Endothelial cell of umbilical vein (primary cell): ENCODE results near the gene KDM5B. TPM values are rescaled to one million over a fixed set of nuclear protein-coding genes. Genes with fewer than 3 reads are reported as not detected.

ENCODE experiments used
- BruUV-seq: library from RNA; stranded (reverse); fragments of 400-500 nt; replicated peaks from 2 replicates; lab custom pipeline; 2021; lab: Mats Ljungman, UMichigan
- CTCF ChIA-PET: fragments of 300-600, 350-600 bp; sonication (Branson Sonifier 250); formaldehyde crosslinking; loops from one replicate; lab custom pipeline; 2021; ENCODE audit warnings: antibody characterized with exemption, inconsistent platforms; lab: Charles Lee
- POLR2A ChIA-PET: fragments of 300-600, 350-600 bp; sonication (Branson Sonifier 250); formaldehyde crosslinking; loops from one replicate; lab custom pipeline; 2021; ENCODE audit warnings: antibody characterized with exemption, inconsistent platforms; lab: Charles Lee
- DNase-seq: peaks from one replicate; pipeline ENCODE4 v3.0.0-alpha.2; 2011; ENCODE audit warnings: low read depth, low spot score
- FAIRE-seq: peaks from 2 replicates; lab custom pipeline; 2011; peaks lifted over from hg19 to GRCh38; lab: Jason Lieb, UNC
- H2AFZ ChIP-seq: 2 replicates; pipeline ENCODE4 v1.6.0; 2012; ENCODE audit warnings: low read depth, low read length, control low read depth, inconsistent platforms
- H3K27ac ChIP-seq: 2 replicates; pipeline ENCODE4 v1.5.1; 2011; ENCODE audit warnings: low read depth, mild to moderate bottlenecking, control low read depth, low read length, moderate library complexity; ENCODE audit not compliant: insufficient read depth
- H3K27me3 ChIP-seq, 2 experiments: 2 replicates each; pipeline versions ENCODE4 v1.6.0 to v1.6.1; 2011; ENCODE audit warnings: low read length in 2 of 2, mixed read lengths in 1 of 2; ENCODE audit not compliant: control insufficient read depth in 2 of 2, insufficient read depth in 2 of 2
- H3K36me3 ChIP-seq, 2 experiments: 2 replicates in 1 of 2; 3 replicates in 1 of 2; pipeline ENCODE4 v1.5.1; 2011; ENCODE audit warnings: low read length in 2 of 2, mild to moderate bottlenecking in 1 of 2, moderate library complexity in 1 of 2; ENCODE audit not compliant: control insufficient read depth in 2 of 2, insufficient read depth in 2 of 2; ENCODE audit errors: extremely low read depth in 1 of 2
- H3K4me1 ChIP-seq: 3 replicates; pipeline ENCODE4 v1.5.1; 2011; ENCODE audit warnings: mild to moderate bottlenecking, low read length; ENCODE audit not compliant: control insufficient read depth, insufficient read depth; ENCODE audit errors: extremely low read depth
- H3K4me2 ChIP-seq: 2 replicates; pipeline ENCODE4 v1.6.1; 2011; ENCODE audit warnings: low read length, control low read depth, mixed read lengths; ENCODE audit not compliant: insufficient read depth
- H3K4me3 ChIP-seq, 3 experiments: fragments of 200-600 bp in 1 of 3; sonication (generic), shearing (Covaris generic) in 1 of 3; replicated peaks in 1 of 3; 2 replicates each; pipeline ENCODE4 v1.5.1; 2011 to 2016; ENCODE audit warnings: control low read depth in 3 of 3, low read length in 3 of 3, mild to moderate bottlenecking in 2 of 3, inconsistent platforms in 1 of 3, low read depth in 1 of 3, moderate library complexity in 1 of 3; ENCODE audit not compliant: insufficient read depth in 1 of 3
- H3K79me2 ChIP-seq: 2 replicates; pipeline ENCODE4 v1.6.0; 2012; ENCODE audit warnings: low read length, inconsistent platforms; ENCODE audit not compliant: control insufficient read depth, insufficient read depth
- H3K9ac ChIP-seq: replicated peaks from 2 replicates; pipeline ENCODE3; 2011; ENCODE audit warnings: low read length, control low read depth; ENCODE audit not compliant: insufficient read depth; ENCODE audit errors: extremely low read depth
- H3K9me1 ChIP-seq: replicated peaks from 3 replicates; pipeline ENCODE4 v1.6.0; 2011; ENCODE audit warnings: mild to moderate bottlenecking, low read length; ENCODE audit not compliant: control insufficient read depth, insufficient read depth; ENCODE audit errors: extremely low read depth
- H3K9me3 ChIP-seq: replicated peaks from 2 replicates; pipeline ENCODE4 v1.5.1; 2012; ENCODE audit warnings: low read length, inconsistent platforms; ENCODE audit not compliant: control insufficient read depth, insufficient read depth
- H4K20me1 ChIP-seq: replicated peaks from 2 replicates; pipeline ENCODE3; 2011; ENCODE audit warnings: mild to moderate bottlenecking, low read length; ENCODE audit not compliant: control insufficient read depth, insufficient read depth; ENCODE audit errors: extremely low read depth
- EZH2 ChIP-seq: IDR thresholded peaks from 2 replicates; pipeline ENCODE4 v1.6.1; 2012; ENCODE audit warnings: borderline replicate concordance, low read depth, mild to moderate bottlenecking, moderate library complexity, low read length, inconsistent platforms; ENCODE audit not compliant: severe bottlenecking
- FOS ChIP-seq: IDR thresholded peaks from 2 replicates; pipeline ENCODE4 v1.6.1; 2011; ENCODE audit warnings: mild to moderate bottlenecking, low read length, moderate library complexity, borderline replicate concordance; ENCODE audit not compliant: insufficient read depth
- GATA2 ChIP-seq: IDR thresholded peaks from 2 replicates; pipeline ENCODE4 v1.7.0; 2011; ENCODE audit warnings: low read depth, mild to moderate bottlenecking, moderate library complexity, mixed read lengths, low read length; ENCODE audit not compliant: insufficient read length, insufficient read depth
- MAX ChIP-seq: IDR thresholded peaks from 2 replicates; pipeline ENCODE4 v1.6.1; 2011; ENCODE audit not compliant: insufficient read depth, insufficient read length
- MYC ChIP-seq: IDR thresholded peaks from one replicate; pipeline ENCODE4 v1.6.1; 2011; ENCODE audit warnings: mild to moderate bottlenecking, low read depth, low read length
- POLR2AphosphoS5 ChIP-seq: IDR thresholded peaks from 2 replicates; pipeline ENCODE4 v1.6.1; 2012; ENCODE audit warnings: low read depth, mild to moderate bottlenecking, control low read depth, low read length, moderate library complexity; ENCODE audit not compliant: insufficient read depth
- dilution Hi-C: fragments of 300-500 bp; cut with MboI; formaldehyde crosslinking; loops from one replicate; pipeline ENCODE4 v1.15.0; 2019; ENCODE audit warnings: low sequenced_read_pairs; ENCODE audit not compliant: extremely low pct_ligation_motif_present
- intact Hi-C: fragments of 100-400 bp; cut with micrococcal nuclease; formaldehyde crosslinking; loops from one replicate; pipeline ENCODE4 v1.10.0; 2022
- polyA plus RNA-seq, 4 experiments: library from polyadenylated mRNA; depleted of rRNA in 3 of 4; stranded (reverse) in 3 of 4; unstranded in 1 of 4; fragments of >200 nt; gene quantifications; 2 replicates each; pipeline versions ENCODE4 v1.2.1 to v1.2.3, GENCODE V29; 2011 to 2012; ENCODE audit warnings: missing spikeins in 1 of 4
- total RNA-seq: library from RNA; stranded (reverse); gene quantifications from 2 replicates; pipeline ENCODE4 v1.2.3, GENCODE V29; 2021

Gene KDM5B
- total and polyA plus RNA-seq, 2 donors (not counting 3 experiments of a cell fraction or from before 2014, with no cell fraction given) = 25.2 to 65.5 TPM

DNA sequence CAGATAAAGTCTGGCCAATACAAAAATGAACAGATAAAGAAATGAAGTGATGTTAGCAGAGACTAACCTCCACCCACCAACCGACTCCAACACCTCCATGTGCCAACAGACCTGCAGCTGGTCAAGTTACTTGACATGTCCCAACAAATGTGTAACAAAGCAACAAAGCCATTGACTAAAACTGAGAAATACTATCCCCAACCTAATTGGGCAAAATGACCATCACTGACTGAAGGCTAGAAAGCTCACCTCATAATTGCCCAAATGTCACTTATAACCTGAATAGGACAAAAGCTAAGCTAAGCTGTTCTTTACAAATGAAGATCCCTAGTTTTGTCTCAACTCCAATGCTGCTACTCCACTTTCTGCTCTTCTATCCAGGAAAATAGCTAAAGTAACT is 7.5 kb downstream of the KDM5B start:
- BruUV-seq = no TSS peak

DNA sequence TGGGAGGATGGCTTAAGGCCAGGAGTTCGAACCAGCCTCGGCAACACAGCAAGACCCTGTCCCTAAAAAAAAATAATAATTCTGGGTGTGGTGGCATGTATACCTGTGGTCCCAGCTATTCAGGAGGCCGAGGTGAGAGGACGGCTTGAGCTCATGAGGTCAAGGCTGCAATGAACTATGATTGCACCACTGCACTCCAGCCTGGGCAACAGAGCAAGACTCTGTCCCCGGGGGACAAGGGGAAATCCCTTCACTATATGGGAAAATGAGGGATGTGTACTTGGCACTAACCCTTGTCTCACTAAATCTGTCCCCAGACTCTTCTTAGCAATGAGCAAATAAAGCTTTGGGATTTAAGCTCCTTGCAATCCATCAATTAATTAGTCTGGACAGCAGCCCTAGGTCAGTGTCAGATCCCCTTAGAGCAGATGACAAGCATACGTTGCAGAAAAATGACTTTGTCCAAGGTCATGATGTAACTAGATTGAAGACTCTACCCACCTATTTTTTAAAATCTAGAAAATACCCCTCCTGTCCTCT is 9.4 kb downstream of the KDM5B start:
- peaks cover 17% of the 10 kb centered on the region for H4K20me1 ChIP-seq

More for the DNA sequence above, 7.5 kb downstream of the KDM5B start:
- H3K9me1 ChIP-seq = peaks cover 2% of the 10 kb centered on the region
- TF ChIP-seq MAX (no peak), EZH2 (no peak), FOS (no peak), MYC (no peak)
- ChIA-PET POLR2A (no interaction called here), CTCF (interaction anchor here (1.0 to 1.1 kb wide), 2 partner anchors 9 to 17 kb away, joined by 3 to 4 read pairs; no protein-coding TSS in a partner anchor)
- H3K9me3 ChIP-seq = no peaks in the 10 kb centered on the region
- H3K4me3 ChIP-seq = no peak overlapping the region
- no peaks in the 10 kb centered on the region for H3K4me1 ChIP-seq
- H3K27ac ChIP-seq = no peak overlapping the region
- intact Hi-C loops (no loop called here), dilution Hi-C loops (no loop called here)
- no peak overlapping the region for H3K4me2 ChIP-seq
- no peak for FAIRE-seq
- no peak overlapping the region for H3K9ac ChIP-seq
- peaks cover 0 to 2% of the 10 kb centered on the region in 2 experiments for H3K36me3 ChIP-seq
- DNase-seq = no peak
- H4K20me1 ChIP-seq = peaks cover 23% of the 10 kb centered on the region
- H2AFZ ChIP-seq = no peak overlapping the region
- peaks cover 82% of the 10 kb centered on the region for H3K79me2 ChIP-seq
- H3K27me3 ChIP-seq = no peaks in the 10 kb centered on the region

More for the DNA sequence above, 9.4 kb downstream of the KDM5B start:
- CTCF ChIA-PET = no interaction called here
- Histone ChIP-seq H3K27ac (no peak overlapping the region), H3K9me1 (peaks cover 2% of the 10 kb centered on the region), H3K79me2 (peaks cover 67% of the 10 kb centered on the region), H3K9ac (no peak overlapping the region), H3K4me1 (no peaks in the 10 kb centered on the region), H3K36me3 (peaks cover 0 to 2% of the 10 kb centered on the region in 2 experiments), H3K4me3 (no peak overlapping the region), H3K4me2 (no peak overlapping the region), H3K9me3 (no peaks in the 10 kb centered on the region), H2AFZ (no peak overlapping the region), H3K27me3 (no peaks in the 10 kb centered on the region)
- BruUV-seq = no TSS peak
- FAIRE-seq = no peak
- POLR2A ChIA-PET = no interaction called here
- intact Hi-C loops (no loop called here), dilution Hi-C loops (no loop called here)
- no peak for TF ChIP-seq EZH2
- no peak for TF ChIP-seq GATA2
- TF ChIP-seq POLR2AphosphoS5 = no peak
- DNase-seq = no peak
